IPS-15b (cell line): ENCODE results near the gene MROH2A.

Experiments
- H3K27me3 ChIP-seq: one replicate; pipeline ENCODE4 v1.6.1; 2013; ENCODE audit warnings: low read length; ENCODE audit not compliant: control insufficient read depth, insufficient read depth
- H3K36me3 ChIP-seq: one replicate; pipeline ENCODE4 v1.6.1; 2013; ENCODE audit warnings: low read length; ENCODE audit not compliant: control insufficient read depth, insufficient read depth
- H3K4me1 ChIP-seq: one replicate; pipeline ENCODE4 v1.6.1; 2013; ENCODE audit warnings: mild to moderate bottlenecking, low read length; ENCODE audit not compliant: control insufficient read depth, insufficient read depth
- H3K4me3 ChIP-seq: one replicate; pipeline ENCODE4 v1.5.1; 2013; ENCODE audit warnings: low read depth, low read length
- H3K9ac ChIP-seq: one replicate; pipeline ENCODE4 v1.6.1; 2013; ENCODE audit warnings: low read depth, mild to moderate bottlenecking, low read length
- H3K9me3 ChIP-seq: one replicate; pipeline ENCODE4 v1.6.1; 2013; ENCODE audit warnings: mild to moderate bottlenecking, low read length; ENCODE audit not compliant: control insufficient read depth, insufficient read depth

The MROH2A gene

GRCh38 chr2:233769260-233769659, 8.9 kb upstream of the MROH2A start:
- H3K36me3 ChIP-seq, result no peaks in the 10 kb centered on the region

GRCh38 chr2:233772153-233772552, 6.0 kb upstream of the MROH2A start:
- Histone ChIP-seq H3K9ac (no peak overlapping the region), H3K4me1 (no peaks in the 10 kb centered on the region), H3K27me3 (no peaks in the 10 kb centered on the region), H3K9me3 (no peaks in the 10 kb centered on the region), H3K36me3 (no peaks in the 10 kb centered on the region), H3K4me3 (no peak overlapping the region)

More at GRCh38 chr2:233769260-233769659, 8.9 kb upstream of the MROH2A start:
- Histone ChIP-seq H3K27me3 (no peaks in the 10 kb centered on the region), H3K4me1 (no peaks in the 10 kb centered on the region), H3K9ac (no peak overlapping the region), H3K9me3 (no peaks in the 10 kb centered on the region), H3K4me3 (no peak overlapping the region)

- no peak overlapping the region for H3K9ac ChIP-seq
- H3K36me3 ChIP-seq, result no peaks in the 10 kb centered on the region
- no peaks in the 10 kb centered on the region for H3K9me3 ChIP-seq
- no peaks in the 10 kb centered on the region for H3K27me3 ChIP-seq
- no peak overlapping the region for H3K4me3 ChIP-seq
- no peaks in the 10 kb centered on the region for H3K4me1 ChIP-seq
Measured at GRCh38 chr2:233772583-233772982, 5.5 kb upstream of the MROH2A start.

GRCh38 chr2:233773854-233774253, 4.3 kb upstream of the MROH2A start:
- Histone ChIP-seq H3K27me3 (no peaks in the 10 kb centered on the region), H3K9ac (no peak overlapping the region), H3K4me1 (no peaks in the 10 kb centered on the region), H3K36me3 (no peaks in the 10 kb centered on the region), H3K9me3 (no peaks in the 10 kb centered on the region), H3K4me3 (no peak overlapping the region)

DNA sequence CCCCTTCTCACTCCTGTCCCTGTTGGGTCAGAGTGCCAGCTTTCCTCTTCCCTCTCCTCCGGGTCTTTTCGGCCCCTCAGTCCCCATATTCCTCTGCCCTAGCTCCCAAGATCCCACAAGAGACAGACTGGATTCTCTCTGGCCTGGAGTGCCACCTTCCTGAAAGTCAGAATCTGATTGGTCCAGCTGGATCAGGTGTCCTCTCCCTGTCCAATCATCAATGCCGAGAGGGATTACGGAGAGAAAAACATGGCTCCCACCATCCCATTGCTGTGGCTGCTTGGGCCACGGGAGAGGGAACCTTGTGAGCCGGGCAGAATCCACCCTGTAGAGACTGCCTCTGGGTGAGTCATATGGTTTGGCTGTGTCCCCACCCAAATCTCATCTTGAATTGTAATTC, 2.7 kb upstream of the MROH2A start:
- Histone ChIP-seq H3K4me3 (no peak overlapping the region), H3K27me3 (no peaks in the 10 kb centered on the region), H3K9ac (no peak overlapping the region), H3K36me3 (no peaks in the 10 kb centered on the region), H3K4me1 (no peaks in the 10 kb centered on the region), H3K9me3 (no peaks in the 10 kb centered on the region)

- H3K27me3 ChIP-seq, result no peaks in the 10 kb centered on the region
- H3K4me1 ChIP-seq, result no peaks in the 10 kb centered on the region
- no peak overlapping the region for H3K4me3 ChIP-seq
- no peak overlapping the region for H3K9ac ChIP-seq
- H3K9me3 ChIP-seq, result no peaks in the 10 kb centered on the region
- H3K36me3 ChIP-seq, result no peaks in the 10 kb centered on the region
Measured at GRCh38 chr2:233779722-233780121, 1.6 kb downstream of the MROH2A start.

- no peak overlapping the region for H3K9ac ChIP-seq
- no peak overlapping the region for H3K4me3 ChIP-seq
- no peaks in the 10 kb centered on the region for H3K27me3 ChIP-seq
- H3K36me3 ChIP-seq, result no peaks in the 10 kb centered on the region
- no peaks in the 10 kb centered on the region for H3K4me1 ChIP-seq
- no peaks in the 10 kb centered on the region for H3K9me3 ChIP-seq
Measured at GRCh38 chr2:233780771-233781170, 2.6 kb downstream of the MROH2A start.

DNA sequence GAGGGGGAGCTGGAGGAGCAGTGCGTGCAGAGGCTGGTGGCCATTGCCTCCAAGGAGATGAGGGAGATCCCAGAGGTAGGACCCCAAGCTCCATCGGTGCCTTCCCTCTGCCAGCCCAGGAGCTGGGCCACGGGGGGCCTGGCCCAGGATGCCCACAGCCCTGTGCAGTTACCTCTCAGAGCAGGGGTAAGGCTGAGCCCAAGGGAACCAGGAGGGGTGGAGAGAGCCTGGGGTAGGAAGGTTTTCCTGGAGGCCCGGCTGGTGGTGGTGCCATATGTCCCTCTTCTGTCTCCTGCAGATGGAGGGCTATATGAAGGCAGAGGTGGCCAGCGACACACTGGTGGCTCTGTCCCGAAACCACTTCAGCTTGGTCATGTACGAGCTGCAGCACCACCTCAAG, 11.4 kb downstream of the MROH2A start:
- no peaks in the 10 kb centered on the region for H3K27me3 ChIP-seq
- H3K36me3 ChIP-seq, result no peaks in the 10 kb centered on the region
- no peak overlapping the region for H3K4me3 ChIP-seq
- no peak overlapping the region for H3K9ac ChIP-seq
- no peaks in the 10 kb centered on the region for H3K4me1 ChIP-seq
- H3K9me3 ChIP-seq, result no peaks in the 10 kb centered on the region

DNA sequence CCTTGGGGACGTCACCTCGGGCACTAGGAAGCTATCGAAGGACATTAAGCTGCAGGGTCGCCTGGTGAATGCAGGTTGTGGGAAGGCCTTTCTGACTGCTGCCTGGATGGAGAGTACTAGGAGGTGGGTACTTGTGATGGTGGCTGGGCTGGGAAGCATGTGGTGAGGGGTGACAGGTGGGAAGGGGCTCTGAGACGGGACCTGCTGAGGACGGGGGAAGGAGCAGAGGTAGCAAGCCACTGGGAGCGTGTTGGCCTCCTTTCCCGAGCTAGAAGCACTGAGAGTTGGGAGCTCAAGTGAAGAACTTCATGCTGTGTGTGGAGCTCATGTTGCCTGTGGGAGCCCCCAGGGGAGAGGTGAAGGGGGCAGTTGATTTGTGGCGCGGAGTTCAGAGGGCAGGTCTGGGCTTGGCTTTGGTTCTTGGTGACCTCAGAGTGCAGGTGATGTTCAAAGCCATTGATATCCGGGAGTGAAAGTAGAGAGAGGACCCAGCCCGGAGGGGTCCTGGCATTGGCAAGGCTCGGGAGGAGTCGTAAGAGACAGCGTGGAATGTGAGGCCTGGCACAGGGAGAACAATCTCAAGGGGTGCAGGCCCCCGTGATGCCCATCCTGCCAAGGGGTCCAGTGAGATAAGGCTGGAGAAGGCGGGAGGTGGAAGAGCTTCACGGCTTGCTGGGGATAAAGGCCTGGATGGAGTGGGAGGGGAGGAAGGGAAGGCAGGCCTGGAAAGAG, 13.2 kb downstream of the MROH2A start:
- H3K9ac ChIP-seq, result no peak overlapping the region
- no peaks in the 10 kb centered on the region for H3K4me1 ChIP-seq
- no peaks in the 10 kb centered on the region for H3K9me3 ChIP-seq
- no peak overlapping the region for H3K4me3 ChIP-seq
- H3K27me3 ChIP-seq, result no peaks in the 10 kb centered on the region
- H3K36me3 ChIP-seq, result no peaks in the 10 kb centered on the region

DNA sequence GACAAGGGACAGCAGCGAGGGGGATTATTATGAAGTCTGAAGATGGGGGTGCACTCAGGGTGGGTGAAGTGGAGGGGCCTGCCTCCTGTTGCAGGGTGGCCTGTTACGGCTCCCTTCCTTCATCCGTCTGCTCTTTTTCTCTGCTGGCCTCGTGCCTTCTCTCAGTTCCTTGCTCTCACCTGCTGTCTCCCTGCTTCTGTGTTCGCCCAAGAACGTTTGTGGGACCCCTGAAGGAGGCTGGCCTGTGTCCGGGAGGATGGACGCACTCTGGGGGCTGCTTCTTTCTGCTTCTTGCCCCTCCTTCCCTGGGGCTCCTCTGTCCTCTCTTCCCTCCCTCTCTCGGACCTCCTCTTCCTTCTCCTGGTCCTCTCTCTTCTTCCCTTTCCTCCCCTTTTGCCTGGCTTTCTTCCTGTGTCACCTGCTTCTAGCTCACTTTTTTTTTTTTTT, 13.8 kb downstream of the MROH2A start:
- no peaks in the 10 kb centered on the region for H3K4me1 ChIP-seq
- H3K9me3 ChIP-seq, result no peaks in the 10 kb centered on the region
- H3K27me3 ChIP-seq, result no peaks in the 10 kb centered on the region
- no peak overlapping the region for H3K9ac ChIP-seq
- no peaks in the 10 kb centered on the region for H3K36me3 ChIP-seq
- H3K4me3 ChIP-seq, result no peak overlapping the region

GRCh38 chr2:233792720-233793119, 14.6 kb downstream of the MROH2A start:
- Histone ChIP-seq H3K4me3 (no peak overlapping the region), H3K9me3 (no peaks in the 10 kb centered on the region), H3K36me3 (no peaks in the 10 kb centered on the region), H3K9ac (no peak overlapping the region), H3K4me1 (no peaks in the 10 kb centered on the region), H3K27me3 (no peaks in the 10 kb centered on the region)

- no peaks in the 10 kb centered on the region for H3K36me3 ChIP-seq
- no peaks in the 10 kb centered on the region for H3K27me3 ChIP-seq
- no peak overlapping the region for H3K9ac ChIP-seq
- H3K4me1 ChIP-seq, result no peaks in the 10 kb centered on the region
- no peaks in the 10 kb centered on the region for H3K9me3 ChIP-seq
- no peak overlapping the region for H3K4me3 ChIP-seq
Measured at GRCh38 chr2:233793465-233794127, 15.5 kb downstream of the MROH2A start.
